Measurements from ENCODE around the gene HNRNPC.
"Not testable (repeated sequence)": the region's sequence is repeated elsewhere in the genome, so short reads cannot be mapped to it uniquely, and the experiment has no call there.

HNRNPC gene

DNA sequence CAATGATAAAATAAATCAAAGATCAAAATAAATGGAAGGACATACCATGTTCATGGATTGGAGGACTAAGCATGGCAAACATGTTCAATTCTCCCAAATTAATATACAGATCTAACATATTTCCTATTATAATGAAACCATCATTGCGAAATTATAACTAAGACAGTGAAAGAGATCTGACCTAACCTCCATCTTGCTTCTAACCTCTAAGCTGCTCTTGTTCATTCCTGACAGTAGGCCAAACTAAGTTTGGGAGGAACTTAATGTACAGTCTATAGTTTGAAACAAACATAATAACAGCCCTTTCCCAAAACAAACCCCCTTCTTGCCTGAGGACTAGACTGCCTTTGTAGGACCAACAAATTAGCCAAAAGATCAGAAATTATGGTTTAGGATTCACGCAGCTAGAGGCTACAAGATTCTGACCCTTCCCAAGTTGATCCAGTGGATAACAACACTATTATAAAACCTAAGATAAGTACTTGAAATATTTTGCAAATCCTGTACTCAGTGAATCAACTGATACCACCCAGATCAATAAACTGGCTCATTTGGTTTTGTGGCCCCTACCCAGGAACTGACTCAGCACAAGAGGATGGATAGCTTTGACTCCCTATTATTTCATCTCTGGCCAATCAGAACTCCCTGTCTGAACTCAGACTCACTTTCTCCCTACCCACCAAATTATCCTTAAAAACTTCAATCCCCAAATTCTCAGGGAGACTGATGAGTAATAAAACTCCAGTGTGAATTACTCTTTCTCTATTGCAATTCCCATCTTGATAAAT, 71.6 kb downstream of the HNRNPC start:
- in situ Hi-C loops (cut with MboI; ENCODE audit: low sequenced_read_pairs) = no loop called here

- in situ Hi-C loops (cut with MboI; ENCODE audit: low sequenced_read_pairs) = no loop called here
These were observed 74.6 kb downstream of the HNRNPC start for GRCh38 chr14:21194597-21194996.

GRCh38 chr14:21192875-21193535, 76.2 kb downstream of the HNRNPC start:
- in situ Hi-C loops (cut with MboI; ENCODE audit: low sequenced_read_pairs) = no loop called here

DNA sequence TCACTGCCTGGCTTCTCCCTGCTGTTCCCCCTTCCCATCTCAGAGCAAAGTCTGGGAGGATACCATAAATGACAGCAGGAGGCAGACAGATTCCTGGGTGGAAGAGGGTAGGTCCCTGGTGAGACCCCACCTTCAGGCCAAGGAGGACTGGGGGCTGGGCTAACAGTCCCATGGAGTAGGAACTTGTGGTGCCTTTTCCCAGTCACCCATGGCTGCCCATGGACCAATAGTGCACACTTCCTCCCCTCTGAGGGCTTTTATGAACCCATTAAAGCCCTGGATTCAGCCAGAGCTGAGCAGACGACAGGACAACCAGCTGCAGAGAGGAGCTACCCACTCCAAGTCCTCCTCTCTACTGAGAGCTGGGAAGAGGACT, 76.8 kb downstream of the HNRNPC start:
- in situ Hi-C loops (cut with MboI; ENCODE audit: low sequenced_read_pairs) = no loop called here

DNA sequence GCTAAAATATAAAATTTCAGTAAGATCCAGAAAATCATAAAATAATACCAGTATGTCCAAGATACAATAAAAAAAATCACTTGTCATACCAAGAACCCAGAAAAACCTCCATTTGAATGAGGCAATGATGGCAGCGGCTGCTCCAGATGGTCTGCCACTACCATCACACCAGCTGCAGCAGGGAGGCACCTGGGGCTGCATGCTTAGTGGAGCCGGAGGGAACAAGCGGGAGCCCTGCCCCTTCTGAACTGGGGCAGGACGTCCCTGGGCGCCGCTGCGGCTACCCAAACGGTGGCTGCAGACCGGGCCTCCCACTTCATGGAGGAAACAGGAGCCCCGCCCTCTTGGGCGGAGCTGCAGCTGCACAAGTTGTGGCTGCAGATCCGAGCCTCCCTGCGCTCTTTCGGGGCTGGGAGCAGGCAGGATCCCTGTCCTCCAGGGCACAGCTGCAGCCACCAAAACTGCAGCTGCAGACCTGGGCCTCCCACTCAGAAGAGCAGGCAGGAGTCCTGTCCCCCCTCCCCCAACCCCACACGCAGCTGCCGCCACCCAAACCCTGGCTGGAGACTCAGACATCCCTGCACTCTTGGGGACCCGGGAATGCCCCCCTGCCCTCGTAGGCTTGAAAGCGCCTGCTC, 77.3 kb downstream of the HNRNPC start:
- in situ Hi-C loops (cut with MboI; ENCODE audit: low sequenced_read_pairs) = no loop called here

GRCh38 chr14:21191261-21191808, 77.9 kb downstream of the HNRNPC start:
- in situ Hi-C loops (cut with MboI; ENCODE audit: low sequenced_read_pairs) = no loop called here

DNA sequence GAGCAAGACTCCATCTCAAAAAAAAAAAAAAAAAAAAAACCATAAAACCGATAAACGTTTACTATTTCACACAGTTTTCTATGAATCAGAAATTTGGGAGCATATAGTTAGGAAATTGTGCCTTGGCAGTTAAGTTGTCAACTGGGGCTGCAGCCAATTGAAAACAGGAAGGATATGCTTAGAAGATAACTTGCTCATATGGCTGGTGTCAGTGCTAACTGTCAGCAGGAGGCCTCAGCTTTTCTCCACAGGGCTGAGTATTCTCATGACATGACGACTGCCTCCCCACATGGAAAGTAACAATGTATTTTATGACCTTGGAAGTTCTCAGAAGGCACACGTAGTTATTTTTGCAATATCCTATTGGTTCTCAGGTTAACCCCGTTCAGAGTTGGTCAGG, 83.8 kb downstream of the HNRNPC start:
- in situ Hi-C loops (cut with MboI; ENCODE audit: low sequenced_read_pairs) = no loop called here

DNA sequence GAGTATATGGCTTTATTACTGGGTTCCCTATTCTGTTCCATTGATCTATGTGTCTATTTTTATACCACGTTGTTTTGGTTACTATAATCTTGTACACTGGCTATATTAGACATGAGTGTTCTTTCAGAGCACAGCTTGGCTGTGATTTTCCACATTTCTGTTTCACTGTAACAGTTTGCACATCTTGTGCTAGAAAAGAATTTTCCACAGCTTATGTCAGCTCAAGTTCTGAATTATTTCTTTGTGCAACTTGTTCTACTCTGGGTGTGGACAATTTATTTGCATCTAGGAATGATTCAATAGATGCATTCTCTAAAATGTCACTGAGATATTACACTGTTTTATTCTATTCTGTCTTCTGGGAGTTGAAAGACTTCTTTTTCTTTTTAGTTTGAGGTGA, 85.0 kb downstream of the HNRNPC start:
- in situ Hi-C loops (cut with MboI; ENCODE audit: low sequenced_read_pairs) = no loop called here

DNA sequence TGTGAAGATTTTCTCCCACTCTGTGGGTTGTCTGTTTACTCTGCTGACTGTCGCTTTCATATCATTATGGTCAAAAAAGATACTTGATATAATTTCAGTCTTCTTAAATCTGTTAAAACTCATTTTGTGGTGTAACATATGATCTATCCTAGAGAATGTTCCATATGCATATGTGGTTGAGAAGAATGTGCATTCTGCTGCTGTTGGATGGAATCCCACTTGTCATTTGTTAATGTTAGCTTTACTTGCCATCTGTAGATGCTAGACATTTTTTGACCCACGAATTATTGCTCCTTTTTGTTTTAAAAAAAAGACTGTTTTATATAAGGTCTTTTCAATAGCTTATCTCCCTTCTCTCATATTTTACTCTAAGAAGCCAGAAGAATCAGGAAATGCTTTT, 87.1 kb downstream of the HNRNPC start:
- in situ Hi-C loops (cut with MboI; ENCODE audit: low sequenced_read_pairs) = no loop called here

DNA sequence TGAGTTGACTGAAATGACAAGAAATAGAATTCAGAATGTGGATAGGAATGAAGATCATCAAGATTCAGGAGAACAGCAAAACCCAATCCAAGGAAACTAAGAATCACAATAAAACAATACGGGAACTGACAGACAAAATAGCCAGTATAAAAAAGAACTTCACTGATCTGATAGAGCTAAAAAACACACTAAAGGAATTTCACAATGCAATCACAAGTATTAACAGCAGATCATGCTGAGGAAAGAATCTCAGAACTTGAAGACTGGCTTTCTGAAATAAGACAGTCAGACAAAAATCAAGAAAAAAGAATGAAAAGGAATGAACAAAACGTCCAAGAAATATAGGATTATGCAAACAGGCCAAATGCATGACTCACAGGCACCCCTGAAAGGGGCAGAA, 98.1 kb downstream of the HNRNPC start:
- in situ Hi-C loops (cut with MboI; ENCODE audit: low sequenced_read_pairs) = no loop called here

GRCh38 chr14:21169573-21169972, 99.7 kb downstream of the HNRNPC start:
- in situ Hi-C loops (cut with MboI; ENCODE audit: low sequenced_read_pairs) = no loop called here

GRCh38 chr14:21168055-21168454, 101.2 kb downstream of the HNRNPC start:
- in situ Hi-C loops (cut with MboI; ENCODE audit: low sequenced_read_pairs) = no loop called here

DNA sequence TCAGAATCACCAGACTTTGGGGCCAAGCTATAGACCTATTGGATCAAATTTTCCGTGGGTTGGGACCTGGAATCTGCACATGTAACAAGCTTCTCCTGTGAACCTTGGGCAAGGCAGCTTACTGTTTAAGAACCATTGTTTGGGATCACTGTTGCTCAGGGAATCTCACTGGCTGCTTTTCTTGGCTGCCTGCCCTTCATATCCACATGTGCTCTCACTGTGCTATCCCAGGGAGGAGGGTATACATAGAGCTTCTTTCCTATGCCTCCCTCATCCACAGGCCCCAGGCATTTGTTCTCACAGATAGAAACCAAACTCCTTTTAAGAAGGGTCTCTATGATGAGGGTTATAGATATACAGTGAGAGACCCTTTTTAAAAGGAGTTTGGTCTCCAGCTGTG, 103.6 kb downstream of the HNRNPC start:
- in situ Hi-C loops (cut with MboI; ENCODE audit: low sequenced_read_pairs) = not testable (repeated sequence)

DNA sequence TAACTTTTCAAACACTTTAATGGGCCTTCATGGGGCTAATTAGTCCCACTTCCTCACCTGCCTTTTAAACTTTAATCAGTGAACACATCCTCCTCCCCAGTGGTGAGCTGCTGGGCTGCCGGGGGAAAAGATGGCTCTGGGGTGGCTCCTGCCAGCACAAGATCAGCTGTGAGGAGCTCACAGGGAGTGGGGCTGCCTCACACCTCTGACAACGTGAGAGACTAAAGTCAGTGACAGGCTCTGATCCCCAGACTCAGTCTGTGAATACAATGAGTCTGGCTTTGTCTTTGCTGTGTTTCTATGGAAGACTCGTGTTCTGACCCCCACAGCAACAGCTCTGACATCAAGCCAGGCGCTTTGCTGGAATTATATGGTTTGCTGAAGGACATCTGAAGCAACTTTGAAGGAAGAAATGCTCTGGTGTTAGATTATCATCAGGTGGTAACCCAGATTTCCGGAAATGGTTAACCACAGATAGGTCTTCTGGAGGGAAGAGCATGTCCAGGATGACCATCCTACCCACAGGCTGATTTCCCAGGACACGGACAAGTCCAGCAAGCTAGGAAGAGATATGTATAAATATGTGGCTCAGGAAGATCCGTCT, 104.1 kb downstream of the HNRNPC start:
- in situ Hi-C loops (cut with MboI; ENCODE audit: low sequenced_read_pairs) = not testable (repeated sequence)

DNA sequence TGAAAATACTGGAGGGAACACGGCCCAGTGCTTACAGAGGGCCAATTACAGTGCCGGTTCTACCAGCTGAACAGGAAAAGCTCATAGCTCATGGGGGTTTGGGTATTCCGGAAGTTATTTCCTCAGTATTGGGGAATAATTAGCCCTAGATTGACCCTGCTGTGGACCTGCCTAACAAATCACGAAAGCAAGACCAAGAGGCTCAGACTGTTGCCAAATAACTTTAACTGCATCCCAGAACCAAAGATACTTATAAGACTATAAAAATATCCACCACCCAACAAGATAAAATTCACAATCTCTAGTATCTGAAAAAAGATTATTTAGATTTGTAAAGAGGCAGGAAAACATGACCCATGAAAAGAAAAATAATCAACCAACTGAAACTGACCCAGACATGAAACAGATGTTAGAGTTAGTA, 105.4 kb downstream of the HNRNPC start:
- in situ Hi-C loops (cut with MboI; ENCODE audit: low sequenced_read_pairs) = no loop called here

DNA sequence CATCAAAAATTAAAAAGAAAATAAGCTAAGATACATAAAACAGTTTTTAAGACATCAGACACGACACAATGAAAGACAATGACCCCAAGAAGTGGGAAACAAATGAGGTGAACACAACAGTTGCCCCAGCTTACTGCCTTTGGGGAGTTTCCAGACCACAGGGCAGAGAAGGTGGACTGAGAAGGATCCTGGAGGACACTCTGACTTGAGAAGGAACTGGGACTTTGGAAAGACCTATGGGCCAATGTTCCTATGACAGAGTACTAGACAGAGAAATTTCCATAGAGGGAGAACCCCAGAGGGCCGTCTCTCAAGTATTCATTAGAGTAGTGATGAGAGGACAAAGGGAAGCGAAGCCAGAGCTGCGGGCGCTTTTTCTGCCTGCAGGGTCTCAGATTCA, 107.2 kb downstream of the HNRNPC start:
- in situ Hi-C loops (cut with MboI; ENCODE audit: low sequenced_read_pairs) = no loop called here

DNA sequence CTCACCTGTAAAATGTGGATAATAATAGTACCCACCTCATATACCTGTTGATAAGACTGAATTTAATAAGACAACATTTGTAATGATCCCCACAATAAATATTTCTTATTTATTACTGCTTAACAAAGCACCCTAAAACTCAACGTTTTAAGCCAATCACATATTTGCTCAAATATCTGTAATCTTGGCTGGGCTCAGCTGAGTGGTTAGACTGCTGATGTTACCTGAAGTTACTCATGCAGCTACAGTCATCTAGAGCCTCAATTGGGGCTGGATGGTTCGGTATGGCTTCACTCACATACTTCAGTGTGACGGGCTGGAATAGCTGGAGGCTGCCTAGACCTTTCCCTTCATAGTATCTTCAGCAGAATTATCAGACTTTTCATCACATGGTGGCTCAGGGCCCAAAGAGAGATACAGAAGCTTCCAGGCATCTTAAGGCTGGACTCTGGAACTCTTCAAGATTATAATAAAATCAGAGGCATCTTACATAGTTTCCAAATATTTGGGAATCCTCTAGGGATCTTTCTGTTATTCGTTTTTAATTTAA, 109.1 kb downstream of the HNRNPC start:
- in situ Hi-C loops (cut with MboI; ENCODE audit: low sequenced_read_pairs) = no loop called here
